ENCODE data around the gene PACSIN2.

DNA sequence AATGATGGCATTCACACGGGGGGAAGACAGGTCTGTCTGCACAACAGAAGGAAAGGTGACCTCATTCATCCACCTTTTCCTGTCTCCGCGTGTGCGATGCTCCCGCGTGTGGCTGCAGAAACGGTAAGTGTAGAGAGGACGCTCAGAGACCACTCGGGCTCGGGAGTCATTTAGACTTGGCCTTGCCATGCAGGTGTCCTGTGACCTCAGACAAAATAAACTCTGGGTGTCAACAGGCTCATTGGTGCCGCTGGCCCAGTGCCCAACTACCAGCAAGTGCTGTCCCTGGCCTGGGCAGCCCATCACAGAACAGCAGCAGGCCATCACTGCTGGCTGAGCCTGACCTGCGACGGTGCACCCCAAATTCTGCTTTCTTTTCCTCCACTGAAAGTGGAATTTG, 109.7 kb downstream of the PACSIN2 start:
- no peak for TF ChIP-seq POLR2A (IDR thresholded peaks at IDR 0.05)
- TF ChIP-seq, protein P1, sequence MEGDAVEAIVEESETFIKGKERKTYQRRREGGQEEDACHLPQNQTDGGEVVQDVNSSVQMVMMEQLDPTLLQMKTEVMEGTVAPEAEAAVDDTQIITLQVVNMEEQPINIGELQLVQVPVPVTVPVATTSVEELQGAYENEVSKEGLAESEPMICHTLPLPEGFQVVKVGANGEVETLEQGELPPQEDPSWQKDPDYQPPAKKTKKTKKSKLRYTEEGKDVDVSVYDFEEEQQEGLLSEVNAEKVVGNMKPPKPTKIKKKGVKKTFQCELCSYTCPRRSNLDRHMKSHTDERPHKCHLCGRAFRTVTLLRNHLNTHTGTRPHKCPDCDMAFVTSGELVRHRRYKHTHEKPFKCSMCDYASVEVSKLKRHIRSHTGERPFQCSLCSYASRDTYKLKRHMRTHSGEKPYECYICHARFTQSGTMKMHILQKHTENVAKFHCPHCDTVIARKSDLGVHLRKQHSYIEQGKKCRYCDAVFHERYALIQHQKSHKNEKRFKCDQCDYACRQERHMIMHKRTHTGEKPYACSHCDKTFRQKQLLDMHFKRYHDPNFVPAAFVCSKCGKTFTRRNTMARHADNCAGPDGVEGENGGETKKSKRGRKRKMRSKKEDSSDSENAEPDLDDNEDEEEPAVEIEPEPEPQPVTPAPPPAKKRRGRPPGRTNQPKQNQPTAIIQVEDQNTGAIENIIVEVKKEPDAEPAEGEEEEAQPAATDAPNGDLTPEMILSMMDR (IDR thresholded peaks at IDR 0.05) = no peak

All from thyroid gland (tissue), 4 donors.